Sciatic nerve (tissue), 2 donors: Measurements from ENCODE around the gene RANBP17. TPM values are rescaled to one million over a fixed set of nuclear protein-coding genes. Genes with fewer than 3 reads are reported as not detected.

Experiments
- ATAC-seq: fragments of 200-7000 bp; cut with Tn5 transposase; one replicate; pipeline ENCODE4 v1.9.1; 2020; ENCODE audit warnings: mild to moderate bottlenecking, moderate library complexity
- DNase-seq: peaks from one replicate; pipeline ENCODE4 v3.0.0-alpha.2; 2020; ENCODE audit warnings: low spot score
- intact Hi-C: fragments of 100-400 bp; cut with DNase I; formaldehyde crosslinking; loops from one replicate; pipeline ENCODE4 v1.14.2; 2022
- total RNA-seq: library from RNA; stranded (reverse); fragmentation: NEBNext Ultra II Directional; extraction: Animal tissue kit (Norgen Biotek cat#: 25700); gene quantifications from one replicate; pipeline ENCODE4 v1.2.1, GENCODE V29; 2021
- donor health status: DM: no; HTN: no; CAD: no.
- donor health status: DM: no; HTN: no; CAD: no.

RANBP17 gene
- total RNA-seq, 1 donor from 2014 or later: 14.8 TPM

- intact Hi-C loops: no loop called here
- DNase-seq (no peak), ATAC-seq (no peak)
Measured at GRCh38 chr5:171300358-171300757, 438.5 kb downstream of the RANBP17 start.

DNA sequence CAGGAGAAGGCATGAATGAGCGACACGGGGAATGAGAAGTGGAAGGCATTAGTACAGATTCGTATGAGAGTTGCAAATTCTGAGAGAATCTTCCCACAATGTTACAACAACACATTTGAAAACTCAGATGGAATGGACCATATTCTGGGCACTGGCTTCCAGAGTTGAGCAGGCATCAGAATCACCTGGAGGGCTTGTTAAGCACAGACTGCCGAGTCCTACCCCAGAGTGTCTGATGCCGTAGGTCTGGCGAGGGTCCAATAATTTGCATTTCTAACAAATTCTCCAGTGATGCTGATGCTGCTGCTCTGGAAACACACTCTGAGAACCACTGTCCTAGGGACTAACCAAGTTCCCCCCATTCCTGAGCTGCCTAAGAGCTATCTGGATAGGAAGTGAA is 444.3 kb downstream of the RANBP17 start:
- no peak for ATAC-seq
- intact Hi-C loops: no loop called here

GRCh38 chr5:171306781-171307591 is 445.2 kb downstream of the RANBP17 start:
- ATAC-seq (no peak), DNase-seq (no peak)
- intact Hi-C loops: no loop called here

More for the DNA sequence above, 444.3 kb downstream of the RANBP17 start:
- DNase-seq: no peak

DNA sequence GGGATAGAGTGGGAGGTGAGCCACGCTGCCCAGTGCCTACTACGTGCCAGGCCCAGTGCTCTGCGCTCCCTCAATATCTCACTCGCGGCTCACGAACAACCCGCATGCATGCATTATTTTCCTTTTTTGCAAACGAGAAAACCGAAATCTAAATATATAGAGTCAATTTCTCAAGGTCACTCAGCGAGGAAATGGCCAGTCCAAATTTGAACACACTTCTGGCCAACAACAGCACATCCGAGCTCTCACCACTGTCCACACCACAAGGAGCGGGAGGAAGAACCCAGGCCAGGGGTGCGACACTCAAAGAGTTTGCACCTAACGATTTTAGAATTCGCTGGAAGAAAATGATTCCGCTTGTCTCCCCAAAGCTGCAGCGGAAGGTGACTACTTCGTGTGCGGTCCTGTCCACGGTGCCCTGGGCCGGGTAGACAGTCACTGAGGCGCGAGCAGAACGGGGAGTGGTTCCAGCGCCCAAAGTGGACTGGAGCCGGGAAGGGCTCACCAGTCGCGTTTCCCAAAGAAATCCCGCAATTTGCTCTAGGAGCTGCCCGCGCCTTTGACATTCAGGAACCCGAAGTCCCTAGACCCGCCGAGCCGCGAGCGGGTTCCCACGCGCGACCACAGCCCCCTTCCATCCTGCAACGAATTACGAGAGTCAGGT is 446.1 kb downstream of the RANBP17 start:
- intact Hi-C loops: no loop called here
- DNase-seq (no peak), ATAC-seq (no peak)

DNA sequence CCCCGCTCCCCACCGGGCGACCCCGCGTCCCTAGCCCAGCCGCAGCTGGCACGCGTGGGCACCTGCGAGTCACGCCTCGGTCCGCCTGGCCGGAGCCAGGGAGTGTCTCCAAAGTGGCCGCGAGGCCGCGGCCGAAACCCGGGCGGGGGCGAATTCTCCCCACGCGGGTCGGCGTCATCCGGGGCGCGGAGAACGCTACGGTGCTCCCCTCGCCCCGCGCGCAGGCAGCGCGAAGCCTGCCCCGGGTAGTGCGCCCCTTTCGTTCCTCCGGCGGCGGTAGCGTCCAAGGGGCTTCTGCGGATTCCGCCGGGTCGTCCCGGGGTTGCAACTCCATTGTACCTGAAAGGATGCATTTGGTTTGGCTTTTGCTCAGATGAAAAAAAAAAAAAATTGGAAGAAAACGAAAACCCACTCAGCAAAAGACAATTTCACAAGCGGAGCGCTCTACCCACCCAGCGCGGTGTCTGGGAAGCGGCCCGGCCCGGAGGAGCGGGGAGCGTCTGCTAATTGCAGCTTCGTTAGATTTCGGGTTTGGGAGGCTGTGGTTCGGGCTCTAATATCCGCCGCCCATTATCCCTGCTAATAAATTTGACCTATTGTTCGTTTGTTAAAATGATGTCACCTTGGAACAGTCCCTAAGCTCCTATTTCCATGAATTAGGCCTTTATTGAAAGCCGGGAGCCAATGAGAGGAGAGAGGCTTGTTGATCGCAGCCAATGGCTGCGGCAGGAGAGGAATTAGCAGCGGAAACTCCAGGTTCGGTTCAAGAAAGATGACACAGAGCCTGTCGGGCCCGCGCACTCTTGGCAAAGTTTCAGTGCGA is 446.8 kb downstream of the RANBP17 start, which contains the start of gene TLX3:
TSS of gene TLX3 (plus strand) at position 796 of the 823 bp plus-strand sequence. CDS start 118 bp downstream, outside the sequence.
- intact Hi-C loops: no loop called here
- DNase-seq: no peak
- ATAC-seq: no peak

DNA sequence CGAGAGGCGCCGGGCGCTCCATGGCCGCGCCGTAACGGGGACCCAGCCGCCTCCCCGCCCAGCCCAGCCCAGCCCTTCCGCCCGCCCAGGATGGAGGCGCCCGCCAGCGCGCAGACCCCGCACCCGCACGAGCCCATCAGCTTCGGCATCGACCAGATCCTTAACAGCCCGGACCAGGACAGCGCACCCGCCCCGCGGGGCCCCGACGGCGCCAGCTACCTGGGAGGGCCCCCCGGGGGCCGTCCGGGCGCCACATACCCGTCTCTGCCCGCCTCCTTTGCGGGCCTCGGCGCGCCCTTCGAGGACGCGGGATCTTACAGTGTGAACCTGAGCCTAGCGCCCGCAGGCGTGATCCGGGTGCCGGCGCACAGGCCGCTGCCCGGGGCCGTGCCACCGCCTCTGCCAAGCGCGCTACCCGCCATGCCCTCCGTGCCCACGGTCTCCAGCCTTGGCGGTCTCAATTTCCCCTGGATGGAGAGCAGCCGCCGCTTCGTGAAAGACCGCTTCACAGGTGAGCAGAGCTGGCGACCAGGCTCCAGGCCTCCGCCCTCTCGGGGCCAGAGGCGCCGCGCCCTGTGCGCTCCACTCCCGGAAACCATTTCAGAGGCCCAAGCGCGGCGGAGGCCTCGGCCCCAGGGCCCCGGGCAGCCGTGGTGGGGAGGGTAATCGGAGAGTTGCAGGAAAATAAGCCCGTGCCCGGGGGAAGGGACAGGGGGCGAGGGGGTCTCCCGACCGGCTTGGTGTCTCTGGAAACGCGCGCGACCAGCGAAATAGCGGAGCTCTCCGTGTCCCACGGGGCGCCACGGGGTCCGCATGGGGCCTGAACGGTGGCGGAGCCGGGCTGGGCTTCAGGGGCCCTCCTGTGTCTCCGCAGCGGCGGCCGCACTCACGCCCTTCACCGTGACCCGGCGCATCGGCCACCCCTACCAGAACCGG is 447.7 kb downstream of the RANBP17 start:
- intact Hi-C loops: no loop called here
- DNase-seq: no peak
- no peak for ATAC-seq

DNA sequence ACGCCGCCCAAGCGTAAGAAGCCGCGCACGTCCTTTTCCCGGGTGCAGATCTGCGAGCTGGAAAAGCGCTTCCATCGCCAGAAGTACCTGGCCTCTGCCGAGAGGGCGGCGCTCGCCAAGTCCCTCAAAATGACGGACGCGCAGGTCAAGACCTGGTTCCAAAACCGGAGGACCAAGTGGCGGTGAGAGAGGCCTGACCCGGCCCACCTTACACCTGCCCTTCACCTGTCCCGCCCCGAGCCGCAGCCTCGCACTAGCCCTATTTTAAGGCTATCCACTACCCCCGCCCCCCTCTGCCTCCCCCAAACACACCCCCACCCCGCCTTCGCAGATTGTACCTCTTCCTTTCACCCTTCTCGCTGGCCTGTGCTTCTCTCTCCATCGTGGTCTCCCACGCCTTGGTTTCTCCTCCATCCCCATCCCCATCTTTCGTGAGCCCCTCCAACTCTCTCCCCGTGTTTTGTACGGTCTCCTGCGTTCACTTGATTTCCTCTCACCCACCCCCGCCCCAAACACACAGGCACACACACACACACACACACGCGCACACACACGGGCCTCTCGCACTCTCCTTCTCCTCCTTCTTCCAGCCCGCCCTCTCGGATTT is 448.5 kb downstream of the RANBP17 start:
- DNase-seq: no peak
- ATAC-seq: no peak
- intact Hi-C loops: no loop called here

DNA sequence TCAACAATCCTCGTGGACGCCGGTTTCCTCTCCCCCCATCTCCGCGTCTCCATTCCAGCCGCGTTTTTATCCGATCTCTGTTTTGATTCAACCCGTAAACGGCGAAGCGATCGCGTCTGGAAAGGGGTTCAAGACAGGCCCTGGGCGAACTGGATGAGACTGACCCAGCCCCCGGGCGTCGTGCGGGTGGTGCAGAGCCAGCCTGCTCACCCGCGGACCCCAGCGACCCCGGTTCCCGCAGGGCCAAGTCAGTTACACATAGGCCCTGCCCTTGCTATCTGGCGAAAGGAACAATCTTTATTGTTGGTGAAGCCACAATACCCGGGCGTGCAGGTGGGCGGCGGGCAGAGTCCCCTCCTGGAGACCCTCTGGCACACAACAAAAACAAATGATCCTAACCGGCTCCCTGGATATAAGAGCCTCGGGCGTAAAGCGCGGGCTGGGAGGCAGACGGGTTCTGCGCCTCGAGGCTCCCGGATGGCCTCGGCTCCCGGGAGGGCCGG is 449.1 kb downstream of the RANBP17 start:
- no peak for ATAC-seq
- no peak for DNase-seq
- intact Hi-C loops: no loop called here

- intact Hi-C loops: no loop called here
- ATAC-seq: no peak
- DNase-seq: no peak
Measured at GRCh38 chr5:171311322-171312077, 449.7 kb downstream of the RANBP17 start.

DNA sequence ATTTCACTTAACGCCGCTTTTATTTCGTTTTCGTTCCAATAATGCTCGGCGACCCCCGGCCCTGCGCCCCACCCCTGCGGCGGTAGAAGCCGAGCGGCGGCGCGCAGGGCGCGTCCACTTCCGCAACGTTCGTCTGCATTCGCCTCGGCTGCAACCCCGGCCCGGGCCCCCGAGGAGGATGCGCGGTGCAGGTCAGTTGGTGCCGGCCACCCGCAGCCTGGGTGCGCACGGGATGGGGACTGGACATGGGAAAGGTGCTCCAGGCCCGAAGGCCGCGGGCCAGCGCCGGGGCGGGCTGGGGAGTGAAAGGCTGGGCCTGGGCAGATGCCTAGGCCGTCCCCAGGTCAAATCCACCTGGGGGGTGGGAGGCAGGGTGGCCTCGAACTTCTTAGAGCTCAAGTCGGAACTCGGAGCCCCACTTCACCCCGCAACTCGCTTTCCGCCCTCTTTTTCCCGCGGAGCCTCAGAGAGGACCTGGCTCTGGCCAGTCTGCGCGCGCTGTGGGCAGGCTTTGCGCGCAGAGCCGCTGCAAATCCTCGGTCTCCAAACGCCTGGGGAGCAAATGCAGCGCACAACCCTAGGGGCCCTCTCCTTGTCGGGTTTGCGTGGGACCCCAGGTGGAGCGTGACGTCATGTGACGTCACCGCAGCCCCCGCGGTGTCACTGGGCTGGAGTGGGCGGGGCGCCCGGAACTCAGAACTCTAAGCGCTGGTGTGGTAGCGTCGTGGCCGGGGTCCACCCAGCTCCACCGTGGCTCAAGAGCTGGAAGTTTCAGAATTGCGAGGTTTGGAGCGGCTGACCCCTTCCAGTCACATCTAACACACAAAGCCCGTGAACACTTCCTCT is 450.5 kb downstream of the RANBP17 start:
- ATAC-seq (no peak), DNase-seq (no peak)
- intact Hi-C loops: no loop called here

DNA sequence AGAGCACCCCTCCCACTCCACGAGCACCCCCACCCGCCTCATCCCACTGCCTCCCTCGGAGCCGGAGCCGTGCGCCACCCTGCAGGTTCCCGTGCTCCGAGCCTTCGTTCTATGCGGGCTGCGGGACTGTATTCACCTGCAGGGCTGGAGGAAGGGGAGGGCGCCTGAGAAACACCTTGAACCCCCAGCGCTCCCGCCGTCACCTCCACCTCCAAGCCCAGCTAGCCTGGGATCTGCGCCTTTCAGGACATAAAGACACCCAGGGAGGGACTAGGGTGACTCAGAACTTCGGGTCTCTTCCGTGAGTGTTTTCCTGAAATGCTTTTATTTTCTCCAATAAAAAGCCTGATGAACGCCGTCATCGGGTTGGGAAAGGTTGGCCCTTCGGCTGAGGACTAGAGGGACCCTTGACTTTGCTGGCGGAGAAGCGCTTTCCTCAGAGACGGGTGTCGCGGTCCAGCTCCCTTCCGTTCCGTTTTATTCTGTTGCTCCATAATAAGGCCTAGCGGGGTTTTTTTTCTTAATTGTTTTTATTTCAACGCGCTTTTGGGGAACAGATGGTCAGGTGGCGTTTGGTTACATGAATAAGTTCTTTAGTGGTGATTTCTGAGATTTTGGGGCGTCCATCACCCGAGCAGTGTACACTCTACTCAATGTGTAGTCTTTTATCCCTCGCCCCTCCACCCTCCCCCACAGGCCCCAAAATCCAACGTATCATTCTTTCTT is 451.8 kb downstream of the RANBP17 start:
- intact Hi-C loops: no loop called here
- ATAC-seq: no peak
- DNase-seq: no peak

GRCh38 chr5:171314728-171315385 is 453.0 kb downstream of the RANBP17 start:
- ATAC-seq (no peak), DNase-seq (no peak)
- intact Hi-C loops: no loop called here

DNA sequence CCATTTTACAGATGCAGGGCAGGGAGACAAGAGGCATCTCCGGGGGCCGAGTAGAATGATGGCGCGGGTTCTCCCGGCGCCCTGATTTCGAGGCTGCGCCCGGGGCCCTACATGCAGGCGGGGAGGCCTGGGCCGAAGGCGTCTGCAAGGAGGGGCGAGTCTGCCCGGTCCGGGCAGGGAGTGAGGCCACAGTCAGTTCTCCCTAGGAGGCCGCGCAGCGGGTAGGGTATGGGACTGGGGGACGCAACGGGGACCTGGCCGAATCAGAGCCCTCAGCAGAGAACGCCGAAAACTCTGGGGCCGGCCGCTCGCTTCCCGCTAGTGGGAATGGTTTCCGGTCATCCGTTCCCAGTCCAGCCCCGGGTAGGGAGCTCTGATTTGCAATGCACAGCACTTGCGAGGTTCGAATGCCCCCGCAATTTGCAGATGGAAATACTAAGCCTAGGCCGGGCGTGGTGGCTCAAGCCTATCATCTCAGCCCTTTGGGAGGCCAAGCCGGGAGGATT is 453.6 kb downstream of the RANBP17 start:
- intact Hi-C loops: no loop called here
- ATAC-seq (no peak), DNase-seq (no peak)

DNA sequence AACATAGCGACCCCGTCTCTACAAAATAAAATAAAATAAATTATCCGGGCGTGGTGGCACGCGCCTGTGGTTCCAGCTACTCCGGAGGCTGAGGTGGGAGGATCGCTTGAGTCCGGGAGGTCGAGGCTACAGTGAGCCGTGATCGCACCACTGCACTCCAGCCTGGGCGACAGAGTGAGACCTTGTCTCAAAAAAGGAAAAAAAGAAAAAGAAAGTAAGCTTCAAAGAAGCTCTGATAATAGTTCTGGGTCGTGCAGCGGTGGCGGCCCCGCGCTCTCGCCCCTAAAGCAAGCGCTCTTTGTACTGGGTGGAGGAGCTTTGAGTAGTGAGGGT is 454.1 kb downstream of the RANBP17 start:
- intact Hi-C loops: no loop called here
- ATAC-seq: no peak
- DNase-seq: no peak
